Neural progenitor cell (in vitro differentiated cells): ENCODE data around the gene PHF20.

Experiments
- EZH2 ChIP-seq: fragments of 200-600 bp; sonication (generic); IDR thresholded peaks from 2 replicates; pipeline ENCODE4 v1.6.1; 2017; ENCODE audit warnings: antibody characterized with exemption, mild to moderate bottlenecking, moderate library complexity
- TF ChIP-seq, protein P1 (sequence below): fragments of 200-600 bp; sonication (generic); IDR thresholded peaks from 2 replicates; pipeline ENCODE4 v1.5.1; 2017; ENCODE audit warnings: antibody characterized with exemption, mild to moderate bottlenecking

DNA sequence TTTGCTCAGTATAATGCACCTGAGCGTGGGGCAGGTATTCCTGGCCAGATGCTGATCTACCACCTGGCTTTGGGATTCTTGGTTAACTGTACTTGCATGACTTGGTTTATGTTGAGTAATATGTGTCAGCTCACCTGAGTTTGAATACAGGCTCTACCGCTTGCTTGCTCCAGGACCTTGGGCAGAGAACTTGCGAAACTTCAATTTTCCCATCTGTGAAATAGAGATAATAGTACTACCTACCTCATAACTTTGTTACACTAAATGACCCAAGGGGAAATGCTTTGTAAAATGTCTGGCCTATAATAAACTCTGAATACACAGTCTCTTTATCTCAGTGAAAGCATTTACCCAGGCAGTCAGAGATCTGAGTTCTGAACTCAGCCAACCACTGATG is 130.7 kb downstream of the PHF20 start:
- TF ChIP-seq EZH2 = no peak
- TF ChIP-seq, protein P1, sequence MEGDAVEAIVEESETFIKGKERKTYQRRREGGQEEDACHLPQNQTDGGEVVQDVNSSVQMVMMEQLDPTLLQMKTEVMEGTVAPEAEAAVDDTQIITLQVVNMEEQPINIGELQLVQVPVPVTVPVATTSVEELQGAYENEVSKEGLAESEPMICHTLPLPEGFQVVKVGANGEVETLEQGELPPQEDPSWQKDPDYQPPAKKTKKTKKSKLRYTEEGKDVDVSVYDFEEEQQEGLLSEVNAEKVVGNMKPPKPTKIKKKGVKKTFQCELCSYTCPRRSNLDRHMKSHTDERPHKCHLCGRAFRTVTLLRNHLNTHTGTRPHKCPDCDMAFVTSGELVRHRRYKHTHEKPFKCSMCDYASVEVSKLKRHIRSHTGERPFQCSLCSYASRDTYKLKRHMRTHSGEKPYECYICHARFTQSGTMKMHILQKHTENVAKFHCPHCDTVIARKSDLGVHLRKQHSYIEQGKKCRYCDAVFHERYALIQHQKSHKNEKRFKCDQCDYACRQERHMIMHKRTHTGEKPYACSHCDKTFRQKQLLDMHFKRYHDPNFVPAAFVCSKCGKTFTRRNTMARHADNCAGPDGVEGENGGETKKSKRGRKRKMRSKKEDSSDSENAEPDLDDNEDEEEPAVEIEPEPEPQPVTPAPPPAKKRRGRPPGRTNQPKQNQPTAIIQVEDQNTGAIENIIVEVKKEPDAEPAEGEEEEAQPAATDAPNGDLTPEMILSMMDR = no peak
